Uterus (tissue), 4 donors: Measurements from ENCODE around the gene AUTS2. TPM values are rescaled to one million over a fixed set of nuclear protein-coding genes. Genes with fewer than 3 reads are reported as not detected.

Experiments used
- DNase-seq, 2 donors: peaks; one replicate each; pipeline ENCODE4 v3.0.0-alpha.2; 2019 to 2020
- H3K27ac ChIP-seq, 2 donors: fragments of 200-600 bp; sonication (generic); 1 replicate in 1 of 2; 2 replicates in 1 of 2; pipeline ENCODE4 v1.5.1; 2016 to 2018
- H3K27me3 ChIP-seq, 2 donors: fragments of 200-600 bp; sonication (generic); one replicate each; pipeline ENCODE4 v1.5.1; 2018 to 2019; ENCODE audit warnings: control low read depth in 1 of 2
- H3K36me3 ChIP-seq, 2 donors: fragments of 200-600 bp; sonication (generic); one replicate each; pipeline ENCODE4 v1.5.1; 2019; ENCODE audit warnings: control low read depth in 1 of 2
- H3K4me1 ChIP-seq, 2 donors: fragments of 200-600 bp; sonication (generic); one replicate each; pipeline ENCODE4 v1.5.1; 2018 to 2019; ENCODE audit warnings: control low read depth in 1 of 2
- H3K4me3 ChIP-seq, 2 donors: fragments of 200-600 bp; sonication (generic); 1 replicate in 1 of 2; 2 replicates in 1 of 2; pipeline ENCODE4 v1.5.1; 2018 to 2019; ENCODE audit warnings: mild to moderate bottlenecking in 1 of 2
- H3K9me3 ChIP-seq, 2 donors: fragments of 200-600 bp; sonication (generic); one replicate each; pipeline ENCODE4 v1.5.1; 2019; ENCODE audit warnings: control low read depth in 1 of 2
- POLR2A ChIP-seq, 2 donors: fragments of 450-650 bp; IDR thresholded peaks; one replicate each; pipeline ENCODE4 v1.6.1; 2016; ENCODE audit warnings: antibody characterized with exemption in 2 of 2, mild to moderate bottlenecking in 1 of 2, moderate library complexity in 1 of 2
- intact Hi-C: fragments of 100-400 bp; cut with DNase I; formaldehyde crosslinking; loops from one replicate; pipeline ENCODE4 v1.15.1; 2023; ENCODE audit warnings: low total_unique reads
- total RNA-seq, 4 donors: library from RNA; depleted of rRNA in 3 of 4; stranded (reverse); fragments of >200 nt in 3 of 4; gene quantifications; one replicate each; pipeline versions ENCODE4 v1.1.0 to v1.2.4, GENCODE V29; 2014 to 2023
- TF ChIP-seq, protein P1 (sequence below), 4 experiments: fragments of 200-600 bp in 2 of 4; fragments of 450-650 bp in 2 of 4; sonication (generic) in 2 of 4; IDR thresholded peaks; one replicate each; pipeline ENCODE4 v1.5.1; 2016 to 2019; ENCODE audit warnings: antibody characterized with exemption in 4 of 4, mild to moderate bottlenecking in 2 of 4, moderate library complexity in 1 of 4
- donor health status: DM: yes; HTN: yes; CAD: no.

AUTS2 gene
- total RNA-seq, 4 donors from 2014 or later: 10.5 to 58.2 (median 30.0) TPM

DNA sequence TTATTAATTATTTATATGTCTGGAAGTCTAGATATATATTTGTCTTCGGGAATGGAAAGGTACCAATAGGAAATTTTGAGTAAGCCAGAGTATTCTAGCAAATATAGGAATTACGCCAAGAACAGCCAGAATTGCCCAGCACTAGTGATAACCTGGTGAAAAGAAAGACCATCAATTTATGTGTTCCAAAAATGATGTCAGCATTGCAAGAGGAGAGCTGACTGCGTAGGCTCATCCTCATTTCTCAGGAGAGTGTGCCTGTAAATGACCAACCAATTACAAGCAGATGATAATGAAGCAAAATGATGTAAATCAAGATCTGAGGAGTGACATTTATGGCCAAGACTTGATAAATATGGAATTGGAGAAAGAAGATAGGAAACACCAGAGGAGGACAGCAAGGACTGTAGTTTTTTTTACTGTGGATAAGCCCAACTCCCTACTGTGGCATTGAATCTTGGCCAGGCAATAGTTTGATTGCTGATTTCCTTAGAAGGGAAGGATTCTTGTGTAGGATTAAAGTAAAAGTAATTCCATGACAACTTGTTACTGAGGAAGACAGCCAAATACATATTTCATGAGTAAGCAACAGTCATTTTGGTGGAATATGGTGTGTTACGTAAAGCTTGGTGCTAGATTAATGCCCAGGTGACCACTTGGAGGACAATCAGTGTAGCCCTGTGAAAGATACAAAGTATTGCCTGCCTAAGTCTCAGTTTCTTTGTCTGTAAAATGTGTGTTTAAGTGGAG, 590.8 kb downstream of the AUTS2 start:
- intact Hi-C loops: no loop called here
- H3K4me1 ChIP-seq: no peaks in the 10 kb centered on the region
- H3K27me3 ChIP-seq: no peaks in the 10 kb centered on the region
- H3K4me3 ChIP-seq: no peak overlapping the region
- H3K9me3 ChIP-seq: no peaks in the 10 kb centered on the region
- H3K27ac ChIP-seq: no peak overlapping the region
- H3K36me3 ChIP-seq: no peaks in the 10 kb centered on the region
- no peak for TF ChIP-seq POLR2A (IDR thresholded peaks at IDR 0.05)
- TF ChIP-seq, protein P1, sequence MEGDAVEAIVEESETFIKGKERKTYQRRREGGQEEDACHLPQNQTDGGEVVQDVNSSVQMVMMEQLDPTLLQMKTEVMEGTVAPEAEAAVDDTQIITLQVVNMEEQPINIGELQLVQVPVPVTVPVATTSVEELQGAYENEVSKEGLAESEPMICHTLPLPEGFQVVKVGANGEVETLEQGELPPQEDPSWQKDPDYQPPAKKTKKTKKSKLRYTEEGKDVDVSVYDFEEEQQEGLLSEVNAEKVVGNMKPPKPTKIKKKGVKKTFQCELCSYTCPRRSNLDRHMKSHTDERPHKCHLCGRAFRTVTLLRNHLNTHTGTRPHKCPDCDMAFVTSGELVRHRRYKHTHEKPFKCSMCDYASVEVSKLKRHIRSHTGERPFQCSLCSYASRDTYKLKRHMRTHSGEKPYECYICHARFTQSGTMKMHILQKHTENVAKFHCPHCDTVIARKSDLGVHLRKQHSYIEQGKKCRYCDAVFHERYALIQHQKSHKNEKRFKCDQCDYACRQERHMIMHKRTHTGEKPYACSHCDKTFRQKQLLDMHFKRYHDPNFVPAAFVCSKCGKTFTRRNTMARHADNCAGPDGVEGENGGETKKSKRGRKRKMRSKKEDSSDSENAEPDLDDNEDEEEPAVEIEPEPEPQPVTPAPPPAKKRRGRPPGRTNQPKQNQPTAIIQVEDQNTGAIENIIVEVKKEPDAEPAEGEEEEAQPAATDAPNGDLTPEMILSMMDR (IDR thresholded peaks at IDR 0.05): no peak
- no peak for DNase-seq

DNA sequence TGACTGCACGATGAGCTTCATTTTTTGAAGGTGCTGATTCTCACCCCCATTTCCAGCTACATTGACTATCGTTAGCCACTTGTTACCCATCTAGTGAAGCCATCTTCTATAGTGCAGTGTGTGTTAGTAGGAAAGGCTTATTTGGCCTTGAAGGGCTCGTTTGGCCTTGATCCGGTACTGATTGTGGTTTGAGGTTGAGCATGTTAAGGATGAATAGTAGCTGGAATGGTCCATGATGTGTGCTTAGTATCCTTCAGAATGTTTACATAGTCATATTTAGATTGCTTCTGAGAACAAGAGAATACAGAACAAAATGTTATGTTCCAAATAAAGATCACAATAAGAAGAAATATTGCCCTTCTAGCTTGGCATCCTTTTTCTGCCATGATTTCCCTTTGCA, 591.5 kb downstream of the AUTS2 start:
- no peaks in the 10 kb centered on the region for H3K36me3 ChIP-seq
- no peak overlapping the region for H3K4me3 ChIP-seq
- no peak for DNase-seq
- intact Hi-C loops: no loop called here
- no peaks in the 10 kb centered on the region for H3K9me3 ChIP-seq
- no peaks in the 10 kb centered on the region for H3K4me1 ChIP-seq
- TF ChIP-seq, protein P1 (IDR thresholded peaks at IDR 0.05): no peak
- no peak for TF ChIP-seq POLR2A (IDR thresholded peaks at IDR 0.05)
- no peak overlapping the region for H3K27ac ChIP-seq
- H3K27me3 ChIP-seq: no peaks in the 10 kb centered on the region

DNA sequence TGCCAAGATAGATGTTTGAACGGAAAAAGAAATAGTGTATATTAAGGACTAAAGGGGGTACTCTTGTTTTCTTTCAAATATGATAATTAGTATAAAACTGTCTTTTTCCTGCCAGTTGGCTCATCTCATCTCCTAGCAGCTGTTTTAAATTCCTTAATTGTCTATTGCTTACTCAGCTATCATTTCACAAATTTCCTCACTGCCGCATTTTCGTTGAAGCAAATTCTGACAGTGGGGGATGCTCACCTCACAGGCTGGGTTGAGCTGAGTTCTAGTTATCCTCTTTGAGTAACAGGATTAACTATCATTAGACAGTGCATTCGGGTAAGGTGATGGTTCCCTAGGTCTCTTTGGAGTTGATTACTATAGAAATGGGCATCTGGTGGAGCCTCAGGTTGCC, 592.0 kb downstream of the AUTS2 start:
- intact Hi-C loops: no loop called here
- no peak for TF ChIP-seq POLR2A (IDR thresholded peaks at IDR 0.05)
- TF ChIP-seq, protein P1 (IDR thresholded peaks at IDR 0.05): no peak
- no peak overlapping the region for H3K4me3 ChIP-seq

DNA sequence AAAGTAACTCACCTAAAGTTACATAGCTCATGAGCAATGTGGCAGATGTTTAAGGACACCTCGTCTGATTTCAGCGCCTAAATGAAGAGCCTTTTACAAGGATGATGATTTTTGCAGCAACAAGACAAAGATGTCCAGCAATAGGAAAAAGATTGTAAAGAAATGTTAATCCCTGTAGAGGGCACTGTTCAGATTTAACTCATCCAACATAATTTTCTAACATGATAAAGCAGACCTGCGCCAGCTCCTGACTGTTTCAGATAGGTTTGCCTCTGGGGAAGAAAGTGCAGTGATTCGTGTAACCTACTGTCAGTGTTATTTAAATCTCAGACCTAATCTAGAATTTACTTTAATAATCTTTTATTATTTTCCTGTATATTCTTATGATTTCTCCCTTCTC, 595.2 kb downstream of the AUTS2 start:
- no peaks in the 10 kb centered on the region for H3K27me3 ChIP-seq
- DNase-seq: no peak
- no peak for TF ChIP-seq POLR2A (IDR thresholded peaks at IDR 0.05)
- TF ChIP-seq, protein P1 (IDR thresholded peaks at IDR 0.05): no peak
- no peaks in the 10 kb centered on the region for H3K4me1 ChIP-seq
- H3K9me3 ChIP-seq: no peaks in the 10 kb centered on the region
- intact Hi-C loops: no loop called here
- no peak overlapping the region for H3K27ac ChIP-seq
- no peaks in the 10 kb centered on the region for H3K36me3 ChIP-seq
- H3K4me3 ChIP-seq: no peak overlapping the region

More for the DNA sequence above, 592.0 kb downstream of the AUTS2 start:
- H3K9me3 ChIP-seq: no peaks in the 10 kb centered on the region
- no peak for DNase-seq
- H3K4me1 ChIP-seq: no peaks in the 10 kb centered on the region
- no peaks in the 10 kb centered on the region for H3K36me3 ChIP-seq
- H3K27me3 ChIP-seq: no peaks in the 10 kb centered on the region
- no peak overlapping the region for H3K27ac ChIP-seq

DNA sequence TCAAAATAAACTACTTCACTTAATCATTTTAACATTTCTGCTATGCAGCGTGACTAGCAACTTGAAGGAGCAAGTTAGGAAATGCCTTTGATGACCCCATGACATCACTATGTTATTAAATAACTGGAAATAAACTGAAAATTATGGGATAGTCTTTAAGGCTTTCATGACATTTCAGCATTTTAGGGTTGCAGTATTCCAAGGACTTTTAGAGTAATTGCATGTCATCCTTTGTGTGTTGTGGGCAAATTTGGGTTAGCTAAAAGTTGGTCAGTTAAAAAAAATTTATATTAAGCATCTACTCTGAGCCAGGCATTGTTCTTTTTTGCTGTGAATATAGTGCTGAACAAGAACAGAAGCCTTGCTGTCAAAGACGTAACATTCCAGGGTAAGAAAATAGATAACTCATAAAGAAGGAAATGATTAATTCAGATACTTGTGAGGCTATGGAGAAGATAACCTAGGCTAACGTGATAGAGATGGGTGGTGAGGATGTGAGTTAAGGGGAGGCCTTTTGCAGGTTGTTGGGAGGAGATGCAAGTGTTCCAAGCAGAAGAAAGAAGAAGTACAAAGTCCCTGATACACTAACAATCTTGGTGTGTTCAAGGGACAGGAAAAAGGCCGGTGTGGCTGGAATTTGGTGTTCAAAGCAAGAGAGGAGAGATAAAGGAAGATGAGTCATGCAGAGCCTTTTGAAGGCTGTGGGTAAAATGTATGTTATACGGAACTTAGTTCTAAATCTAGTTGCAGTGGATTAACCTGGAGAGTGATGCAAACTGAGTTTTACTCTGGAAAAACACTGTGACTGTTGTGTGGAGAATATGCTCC, 610.2 kb downstream of the AUTS2 start:
- TF ChIP-seq, protein P1 (IDR thresholded peaks at IDR 0.05): no peak
- TF ChIP-seq POLR2A (IDR thresholded peaks at IDR 0.05): no peak
- Histone ChIP-seq H3K27me3 (no peaks in the 10 kb centered on the region), H3K9me3 (no peaks in the 10 kb centered on the region), H3K36me3 (no peaks in the 10 kb centered on the region), H3K4me1 (no peaks in the 10 kb centered on the region), H3K4me3 (no peak overlapping the region), H3K27ac (no peak overlapping the region)
- intact Hi-C loops: no loop called here
- DNase-seq: no peak
